ENCODE measurements around the gene MTARC1. TPM values are rescaled to one million over a fixed set of nuclear protein-coding genes. Genes with fewer than 3 reads are reported as not detected.

Gene MTARC1
- total and polyA plus RNA-seq, 12 donors: 4.4 to 24.4 (median 8.4) TPM

- Histone ChIP-seq H3K27me3 (no peaks in the 10 kb centered on the region), H3K27ac (peak overlapping the region in 1 of 10 donors; percentile 25), H3K4me3 (no peak overlapping the region), H3K36me3 (peaks cover 0 to 39% (median 0%) of the 10 kb centered on the region in 9 donors), H3K4me1 (peaks cover 4 to 15% (median 12%) of the 10 kb centered on the region in 9 donors), H3K9me3 (no peaks in the 10 kb centered on the region)
- WGBS, 2 donors: 70 to 80% methylated on average over 6 of the region's 6 CpGs
- ATAC-seq: peak in 2 of 8 donors; percentile 3 to 23
- TF ChIP-seq, protein P1, sequence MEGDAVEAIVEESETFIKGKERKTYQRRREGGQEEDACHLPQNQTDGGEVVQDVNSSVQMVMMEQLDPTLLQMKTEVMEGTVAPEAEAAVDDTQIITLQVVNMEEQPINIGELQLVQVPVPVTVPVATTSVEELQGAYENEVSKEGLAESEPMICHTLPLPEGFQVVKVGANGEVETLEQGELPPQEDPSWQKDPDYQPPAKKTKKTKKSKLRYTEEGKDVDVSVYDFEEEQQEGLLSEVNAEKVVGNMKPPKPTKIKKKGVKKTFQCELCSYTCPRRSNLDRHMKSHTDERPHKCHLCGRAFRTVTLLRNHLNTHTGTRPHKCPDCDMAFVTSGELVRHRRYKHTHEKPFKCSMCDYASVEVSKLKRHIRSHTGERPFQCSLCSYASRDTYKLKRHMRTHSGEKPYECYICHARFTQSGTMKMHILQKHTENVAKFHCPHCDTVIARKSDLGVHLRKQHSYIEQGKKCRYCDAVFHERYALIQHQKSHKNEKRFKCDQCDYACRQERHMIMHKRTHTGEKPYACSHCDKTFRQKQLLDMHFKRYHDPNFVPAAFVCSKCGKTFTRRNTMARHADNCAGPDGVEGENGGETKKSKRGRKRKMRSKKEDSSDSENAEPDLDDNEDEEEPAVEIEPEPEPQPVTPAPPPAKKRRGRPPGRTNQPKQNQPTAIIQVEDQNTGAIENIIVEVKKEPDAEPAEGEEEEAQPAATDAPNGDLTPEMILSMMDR (IDR thresholded peaks at IDR 0.05): no peak
- intact Hi-C loops (cut with DNase I): loop anchor here in 4 of 10 donors (5.0 to 10.0 kb wide), 2 partner anchors 396 to 628 kb away; no protein-coding TSS in a partner anchor
- no peak for DNase-seq
These were observed 22.5 kb downstream of the MTARC1 start for GRCh38 chr1:220809187-220809550.

- DNase-seq (no peak), ATAC-seq (no peak)
- H3K4me3 ChIP-seq: no peak overlapping the region
- WGBS, 2 donors: 85 to 89% methylated on average over 8 of the region's 8 CpGs
- intact Hi-C loops (cut with DNase I): loop anchor here in 6 of 10 donors (1.0 to 10.0 kb wide), 9 partner anchors 63 to 1638 kb away; partner anchors contain the start of gene HLX (in 2 of the 6)
- no peaks in the 10 kb centered on the region for H3K27me3 ChIP-seq
- H3K36me3 ChIP-seq: peaks cover 0 to 39% (median 0%) of the 10 kb centered on the region in 9 donors
- peaks cover 4 to 15% (median 12%) of the 10 kb centered on the region in 9 donors for H3K4me1 ChIP-seq
- H3K9me3 ChIP-seq: no peaks in the 10 kb centered on the region
- no peak overlapping the region for H3K27ac ChIP-seq
- TF ChIP-seq, protein P1 (IDR thresholded peaks at IDR 0.05): no peak
These were observed 23.0 kb downstream of the MTARC1 start for GRCh38 chr1:220809704-220810103.

- 27 to 36% methylated on average over 20 of the region's 20 CpGs for WGBS, 2 donors
- intact Hi-C loops (cut with DNase I): loop anchor here in 5 of 10 donors (1.0 to 10.0 kb wide), 8 partner anchors 62 to 1637 kb away; partner anchors contain the start of gene HLX (in 2 of the 5)
These were observed 23.5 kb downstream of the MTARC1 start for GRCh38 chr1:220810179-220810653.

DNA sequence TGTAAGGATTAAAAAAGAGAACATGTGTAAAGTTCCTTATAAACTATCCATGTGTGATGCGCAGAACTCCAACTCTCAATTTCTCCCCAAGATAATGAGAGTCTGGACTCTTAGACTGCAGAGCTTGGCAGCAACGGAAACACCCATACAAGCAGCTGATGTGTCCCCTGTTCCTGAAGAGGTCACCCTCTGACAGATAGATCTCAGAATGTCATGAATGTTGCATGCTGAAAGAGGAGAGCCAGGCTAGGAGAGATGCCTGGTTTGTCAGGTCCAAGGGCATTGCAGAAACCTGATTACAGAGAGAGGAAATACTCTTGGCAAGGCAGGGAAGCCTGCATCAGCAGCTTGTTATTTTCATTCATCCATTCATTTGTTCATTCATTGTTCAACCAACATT lies 24.2 kb downstream of the MTARC1 start:
- DNase-seq: no peak
- no peaks in the 10 kb centered on the region for H3K27me3 ChIP-seq
- H3K9me3 ChIP-seq: no peaks in the 10 kb centered on the region
- intact Hi-C loops (cut with DNase I): loop anchor here in 5 of 10 donors (1.0 to 10.0 kb wide), 8 partner anchors 61 to 1636 kb away; partner anchors contain the start of gene HLX (in 2 of the 5)
- TF ChIP-seq, protein P1 (IDR thresholded peaks at IDR 0.05): peak in 2 of 9 donors; percentile 21 to 30
- H3K4me1 ChIP-seq: peaks cover 4 to 15% (median 12%) of the 10 kb centered on the region in 9 donors
- H3K4me3 ChIP-seq: no peak overlapping the region
- ATAC-seq: peak in 6 of 8 donors; percentile 41 to 78 (median 54)
- peak overlapping the region in 2 of 10 donors; percentile 21 to 33 for H3K27ac ChIP-seq
- WGBS, 2 donors: 49 to 74% methylated on average over 2 of the region's 2 CpGs
- peaks cover 0 to 26% (median 0%) of the 10 kb centered on the region in 9 donors for H3K36me3 ChIP-seq

More at GRCh38 chr1:220810179-220810653, 23.5 kb downstream of the MTARC1 start:
- peaks cover 4 to 15% (median 12%) of the 10 kb centered on the region in 9 donors for H3K4me1 ChIP-seq
- peak; percentile 79 to 93 (median 87) for ATAC-seq
- no peaks in the 10 kb centered on the region for H3K9me3 ChIP-seq
- H3K36me3 ChIP-seq: peaks cover 0 to 34% (median 0%) of the 10 kb centered on the region in 9 donors
- TF ChIP-seq, protein P1 (IDR thresholded peaks at IDR 0.05): peak; percentile 83 to 96 (median 95)
- peak overlapping the region in 8 of 10 donors; percentile 18 to 42 (median 34) for H3K4me3 ChIP-seq
- no peaks in the 10 kb centered on the region for H3K27me3 ChIP-seq
- DNase-seq: peak; percentile 79
- peak overlapping the region in 2 of 10 donors; percentile 21 to 33 for H3K27ac ChIP-seq
